HG03521 (cell line): Measurements from ENCODE around the gene ARHGAP24.

Experiments used
- ATAC-seq: cut with Tn5 transposase; IDR thresholded peaks from one replicate; pipeline ENCODE4 v1.9.1; 2021; ENCODE audit warnings: mild to moderate bottlenecking, moderate library complexity; ENCODE audit not compliant: unreplicated experiment

ARHGAP24 gene

DNA sequence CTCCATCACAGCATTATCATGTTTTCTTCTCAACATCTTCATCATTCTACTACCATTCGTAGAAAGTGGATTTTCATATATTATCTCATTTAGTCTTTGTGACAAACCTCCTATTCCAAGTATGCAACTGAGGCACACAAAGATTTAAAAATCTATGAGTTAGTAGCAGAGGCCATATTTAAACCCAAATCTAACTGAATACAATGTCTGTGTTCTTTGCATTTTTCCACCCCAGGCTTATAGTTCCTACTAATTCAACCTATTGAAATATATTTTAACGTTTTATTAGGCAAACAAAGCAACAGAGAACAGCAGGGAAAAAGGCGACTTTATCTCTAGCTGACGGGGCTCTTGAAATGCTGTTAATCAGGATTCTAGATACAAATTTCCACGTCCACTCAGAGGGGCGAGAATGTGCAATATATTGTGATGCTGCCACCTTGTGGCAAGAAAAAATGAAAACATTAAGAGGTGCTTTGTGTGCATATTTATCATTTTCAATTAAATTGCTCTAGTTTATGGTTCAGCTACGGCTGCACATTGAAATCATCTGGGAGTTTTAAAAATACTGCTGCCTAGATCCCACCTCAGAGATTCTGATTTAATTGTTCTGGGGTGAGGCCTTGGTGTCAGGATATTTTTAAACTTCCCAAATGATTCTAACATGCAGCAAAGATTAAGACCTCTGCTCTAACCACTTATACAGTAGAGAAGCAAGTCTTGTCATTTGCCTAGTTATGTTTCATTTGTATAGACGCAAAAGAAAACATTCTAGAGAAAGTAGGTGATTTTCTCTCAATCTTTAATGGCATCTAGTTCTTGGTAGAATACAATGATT lies 569.0 kb downstream of the ARHGAP24 start:
- no peak for ATAC-seq

GRCh38 chr4:86044593-86044985 lies 569.6 kb downstream of the ARHGAP24 start:
- ATAC-seq = no peak

DNA sequence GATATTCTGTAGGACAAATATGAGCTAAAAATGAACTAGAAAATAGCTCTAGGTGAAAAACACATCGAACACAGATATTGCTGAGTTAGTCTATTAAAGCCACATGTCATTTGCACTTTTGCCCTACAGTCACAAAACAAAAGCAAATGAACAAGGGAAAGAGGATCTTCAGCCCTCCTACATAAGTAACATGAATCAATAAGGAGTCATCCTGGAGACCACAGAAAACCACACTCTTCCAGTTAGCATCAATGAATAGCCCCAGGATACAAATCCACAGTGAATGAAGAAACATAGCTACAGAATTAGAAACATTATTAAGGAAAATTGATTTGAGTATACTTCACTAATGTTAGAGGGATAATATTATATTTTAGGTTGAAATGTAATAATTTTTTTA lies 573.5 kb downstream of the ARHGAP24 start:
- no peak for ATAC-seq

- no peak for ATAC-seq
Observed at GRCh38 chr4:86050496-86050895, 575.5 kb downstream of the ARHGAP24 start.
